Epithelial cell of proximal tubule (primary cell): ENCODE measurements around the gene DLX6. TPM values are rescaled to one million over a fixed set of nuclear protein-coding genes. Genes with fewer than 3 reads are reported as not detected.

Experiments
- DNase-seq: peaks from one replicate; pipeline ENCODE4 v3.0.0-alpha.2; 2011; ENCODE audit warnings: low read depth
- H3K4me3 ChIP-seq: 2 replicates; pipeline ENCODE4 v1.5.1; 2011; ENCODE audit warnings: low read depth, mild to moderate bottlenecking, low read length
- CTCF ChIP-seq: conservative IDR thresholded peaks from 2 replicates; pipeline ENCODE4 v1.5.1; 2012; ENCODE audit warnings: low read depth, mild to moderate bottlenecking, low read length
- total RNA-seq: library from RNA; depleted of rRNA; stranded (reverse); fragments of >200 nt; gene quantifications from 2 replicates; pipeline ENCODE4 v1.2.3, GENCODE V29; 2015

The DLX6 gene
- total RNA-seq, 1 donor from 2014 or later: not detected

- H3K4me3 ChIP-seq: no peak overlapping the region
- TF ChIP-seq CTCF: no peak
- DNase-seq: no peak
Measured at GRCh38 chr7:97020601-97020995, 15.2 kb downstream of the DLX6 start.

DNA sequence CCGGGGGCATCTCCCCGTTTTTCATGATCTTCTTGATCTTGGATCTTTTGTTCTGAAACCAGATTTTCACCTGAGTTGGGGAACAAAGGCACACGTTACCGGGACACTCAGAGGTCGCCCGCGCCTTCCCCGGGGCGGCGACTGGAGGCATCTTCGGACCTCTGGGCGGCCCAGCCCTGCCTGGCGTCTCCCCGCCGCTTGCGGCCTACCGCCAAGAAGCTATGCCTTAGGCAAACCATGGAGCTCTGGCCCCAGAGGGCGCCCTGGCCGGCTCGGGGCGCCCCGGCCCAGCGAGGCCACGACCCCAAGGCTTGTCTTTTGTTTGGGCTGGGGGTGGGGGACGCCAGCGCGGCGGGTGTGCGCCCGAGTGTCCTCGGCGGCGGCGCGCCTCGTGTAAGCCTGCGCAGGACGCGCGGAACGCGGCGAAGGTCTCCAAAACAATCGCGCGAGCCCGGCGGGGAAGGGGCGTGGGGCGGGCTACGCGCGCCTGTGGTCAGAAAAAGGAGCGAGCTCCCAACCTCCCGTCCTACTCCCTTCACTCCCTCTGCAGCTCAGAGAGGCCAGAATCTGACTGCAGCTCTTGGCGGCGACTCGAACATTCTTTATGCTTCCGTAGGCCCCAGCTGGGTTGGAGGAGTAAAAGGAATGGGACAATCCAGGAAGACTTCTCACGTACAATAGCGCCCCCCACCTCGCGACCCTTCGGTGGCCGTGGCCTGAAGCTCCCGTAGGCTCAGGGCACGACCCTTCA lies 15.8 kb downstream of the DLX6 start:
- TF ChIP-seq CTCF: no peak
- DNase-seq: no peak
- no peak overlapping the region for H3K4me3 ChIP-seq

DNA sequence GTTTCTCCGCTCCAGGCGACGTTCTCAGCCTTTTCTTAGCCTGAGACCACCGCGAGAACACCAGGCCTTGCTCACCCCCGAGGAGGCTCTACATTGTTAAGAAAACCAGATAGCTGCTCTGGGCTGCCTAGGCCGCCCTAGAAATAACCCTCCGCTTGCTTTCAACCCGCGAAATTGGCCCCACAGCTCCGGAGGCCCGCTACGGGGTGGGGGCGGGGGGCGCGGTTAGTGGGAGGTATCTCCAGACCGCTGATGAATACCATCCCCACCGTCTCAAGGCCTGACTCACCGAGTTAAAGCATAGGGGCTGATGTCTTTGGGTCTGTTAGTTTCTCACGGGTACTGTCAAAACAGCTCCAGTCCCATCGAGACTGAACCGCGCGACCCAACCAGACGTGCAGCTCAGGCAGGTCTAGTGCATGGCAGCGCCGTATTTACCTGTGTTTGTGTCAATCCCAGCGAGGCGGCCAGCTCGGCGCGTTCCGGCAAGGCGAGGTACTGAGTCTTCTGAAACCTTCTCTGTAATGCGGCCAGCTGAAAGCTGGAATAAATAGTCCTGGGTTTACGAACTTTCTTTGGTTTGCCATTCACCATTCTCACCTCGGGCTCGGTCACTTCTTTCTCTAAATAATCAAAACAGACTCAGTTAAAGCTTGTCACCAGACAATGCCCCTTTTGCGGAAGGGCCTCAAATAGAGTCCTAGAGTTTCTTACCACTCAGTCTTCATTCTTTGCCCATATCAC lies 16.6 kb downstream of the DLX6 start:
- no peak overlapping the region for H3K4me3 ChIP-seq
- no peak for DNase-seq
- no peak for TF ChIP-seq CTCF

- H3K4me3 ChIP-seq: no peak overlapping the region
- TF ChIP-seq CTCF: no peak
- DNase-seq: no peak
Measured at GRCh38 chr7:97022491-97023306, 17.3 kb downstream of the DLX6 start.

GRCh38 chr7:97024209-97025129 lies 19.1 kb downstream of the DLX6 start, which contains the start of gene DLX5:
Gene DLX5 (minus strand): TSS chr7:97024831. CDS start chr7:97024623, 208 bp downstream.
- DNase-seq: no peak
- no peak within 1 kb of the TSS for H3K4me3 ChIP-seq

More at GRCh38 chr7:97024209-97025129, 19.1 kb downstream of the DLX6 start, which contains the start of gene DLX5:
- TF ChIP-seq CTCF: no peak
